GM23338 (cell line): ENCODE data around the gene TPK1. TPM values are rescaled to one million over a fixed set of nuclear protein-coding genes. Genes with fewer than 3 reads are reported as not detected.

Source experiments
- ATAC-seq: fragments of 200-7000 bp; cut with Tn5 transposase; 3 replicates; pipeline ENCODE4 v1.9.1; 2020
- DNase-seq: peaks from one replicate; pipeline ENCODE4 v3.0.0-alpha.2; 2015; ENCODE audit warnings: low spot score
- H2AFZ ChIP-seq: fragments of 200-600 bp; sonication (generic); 2 replicates; pipeline ENCODE4 v1.8.0; 2016; ENCODE audit warnings: antibody characterized with exemption, mild to moderate bottlenecking, moderate library complexity
- H3F3A ChIP-seq: fragments of 200-600 bp; sonication (generic); replicated peaks from 2 replicates; pipeline ENCODE4 v1.8.0; 2017; ENCODE audit warnings: antibody characterized with exemption, mixed run types, low read depth
- H3K27ac ChIP-seq: fragments of 200-600 bp; sonication (generic); 2 replicates; pipeline ENCODE4 v1.6.1; 2016; ENCODE audit warnings: low read depth
- H3K27me3 ChIP-seq: fragments of 200-600 bp; sonication (generic); 2 replicates; pipeline ENCODE4 v1.8.0; 2016; ENCODE audit warnings: mild to moderate bottlenecking, mixed run types, moderate library complexity; ENCODE audit not compliant: insufficient read depth
- H3K36me3 ChIP-seq: fragments of 200-600 bp; sonication (generic); 2 replicates; pipeline ENCODE4 v1.8.0; 2016; ENCODE audit warnings: mild to moderate bottlenecking; ENCODE audit not compliant: insufficient read depth
- H3K4me1 ChIP-seq: fragments of 200-600 bp; sonication (generic); 2 replicates; pipeline ENCODE4 v1.8.0; 2016; ENCODE audit warnings: mild to moderate bottlenecking, moderate library complexity; ENCODE audit not compliant: insufficient read depth
- H3K4me2 ChIP-seq: fragments of 200-600 bp; sonication (generic); 2 replicates; pipeline ENCODE4 v1.7.1; 2017; ENCODE audit warnings: mixed run types
- H3K4me3 ChIP-seq: fragments of 200-600 bp; sonication (generic); 2 replicates; pipeline ENCODE4 v1.6.1; 2016; ENCODE audit warnings: mixed run types
- H3K79me2 ChIP-seq: fragments of 200-600 bp; sonication (generic); replicated peaks from 2 replicates; pipeline ENCODE4 v1.8.0; 2017; ENCODE audit warnings: mild to moderate bottlenecking; ENCODE audit not compliant: insufficient read depth
- H3K9me2 ChIP-seq: fragments of 200-600 bp; sonication (generic); 2 replicates; pipeline ENCODE4 v1.8.0; 2017; ENCODE audit not compliant: insufficient read depth
- H4K20me1 ChIP-seq: fragments of 200-600 bp; sonication (generic); replicated peaks from 2 replicates; pipeline ENCODE4 v1.8.0; 2017; ENCODE audit warnings: mild to moderate bottlenecking; ENCODE audit not compliant: insufficient read depth
- H3K27ac Mint-ChIP-seq: 2 replicates; pipeline ENCODE4 v1.8.0; 2020; ENCODE audit warnings: inconsistent platforms, mild to moderate bottlenecking, moderate library complexity, mixed read lengths
- H3K27me3 Mint-ChIP-seq: 3 replicates; pipeline ENCODE4 v1.8.0; 2022; ENCODE audit warnings: low read depth, mild to moderate bottlenecking, moderate library complexity, mixed read lengths, inconsistent platforms; ENCODE audit not compliant: insufficient read depth, poor library complexity
- H3K36me3 Mint-ChIP-seq: 3 replicates; pipeline ENCODE4 v1.8.0; 2021; ENCODE audit warnings: low read depth, mild to moderate bottlenecking, inconsistent platforms, moderate library complexity, mixed read lengths
- H3K4me1 Mint-ChIP-seq: 3 replicates; pipeline ENCODE4 v1.8.0; 2020; ENCODE audit warnings: mild to moderate bottlenecking, inconsistent platforms, mixed read lengths
- H3K4me3 Mint-ChIP-seq: 3 replicates; pipeline ENCODE4 v1.8.0; 2021; ENCODE audit warnings: moderate library complexity, mild to moderate bottlenecking, inconsistent platforms, mixed read lengths
- H3K9me3 Mint-ChIP-seq: 3 replicates; pipeline ENCODE4 v1.8.0; 2020; ENCODE audit warnings: moderate library complexity, mild to moderate bottlenecking, inconsistent platforms, mixed read lengths
- EZH2 ChIP-seq: fragments of 200-600 bp; sonication (generic); IDR thresholded peaks from one replicate; pipeline ENCODE4 v1.8.0; 2017; ENCODE audit warnings: antibody characterized with exemption, mild to moderate bottlenecking, low read depth; ENCODE audit not compliant: unreplicated experiment
- EZH2phosphoT487 ChIP-seq: fragments of 200-600 bp; sonication (generic); IDR thresholded peaks from one replicate; pipeline ENCODE4 v1.8.1; 2018; ENCODE audit warnings: antibody characterized with exemption; ENCODE audit not compliant: unreplicated experiment
- STAT1 ChIP-seq: IDR thresholded peaks from one replicate; pipeline ENCODE4 v1.6.1; 2016; ENCODE audit warnings: antibody characterized with exemption; ENCODE audit not compliant: unreplicated experiment
- polyA plus RNA-seq: library from polyadenylated mRNA; unstranded; fragments of >200 nt; fragmentation: Nextera tagmentation; extraction: Ambion mirVana; gene quantifications from 2 replicates; pipeline ENCODE4 v1.2.1, GENCODE V29; 2016
- total RNA-seq: library from RNA; depleted of rRNA; stranded (reverse); fragments of >200 nt; shearing (Covaris generic); gene quantifications from 2 replicates; pipeline ENCODE4 v1.2.3, GENCODE V29; 2014
- TF ChIP-seq, protein P1 (sequence below), 2 experiments: fragments of 200-600 bp in 1 of 2; sonication (generic) in 1 of 2; conservative IDR thresholded peaks; 2 replicates each; pipeline versions ENCODE4 v1.5.1 to v1.6.1; 2016 to 2017; ENCODE audit warnings: antibody characterized with exemption in 2 of 2, low read depth in 2 of 2, mild to moderate bottlenecking in 2 of 2, moderate library complexity in 1 of 2

Gene TPK1
- total and polyA plus RNA-seq, 2 experiments from 2014 or later: 2.6 to 2.9 TPM

DNA sequence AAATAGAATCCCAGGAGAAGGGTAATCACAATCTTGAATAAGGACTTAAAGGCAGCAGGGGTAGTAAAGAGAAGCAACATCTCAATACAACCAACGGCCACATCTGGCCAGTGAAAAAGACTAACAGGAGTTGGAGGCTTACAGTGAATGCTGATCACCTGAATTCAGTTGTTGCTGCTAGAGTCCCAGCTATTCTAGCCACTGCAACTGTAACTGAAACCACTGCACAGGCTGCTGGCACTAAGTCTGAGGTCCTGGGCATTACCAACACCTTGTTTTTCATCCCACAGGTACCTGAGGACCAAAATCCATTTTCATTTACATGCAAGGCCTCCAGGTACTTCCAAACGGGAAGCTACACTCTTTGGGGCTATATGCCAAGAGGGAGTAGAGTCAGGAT lies 44.4 kb downstream of the TPK1 start (continued):
- TF ChIP-seq STAT1 (no peak), EZH2phosphoT487 (no peak)

DNA sequence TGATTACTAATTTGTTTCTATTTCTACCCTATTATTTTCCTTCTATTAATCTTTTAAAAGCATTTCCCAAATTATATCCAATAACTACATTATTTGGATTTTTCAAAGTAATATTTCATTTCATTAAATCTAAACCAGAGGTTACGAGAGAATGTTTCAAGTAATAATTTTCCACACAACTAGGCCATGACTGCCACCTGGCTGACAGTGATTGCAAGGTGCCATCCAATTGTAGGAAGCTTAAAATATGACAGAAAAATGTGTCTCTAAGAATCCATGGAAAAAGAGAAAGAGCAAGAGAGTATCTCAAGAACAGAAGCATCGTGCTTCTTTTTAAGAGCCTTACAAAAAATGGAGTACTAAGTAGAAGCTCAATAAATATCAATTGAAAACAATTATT lies 48.7 kb downstream of the TPK1 start:
- Histone ChIP-seq H3K27ac (no peak overlapping the region), H3K27me3 (no peaks in the 10 kb centered on the region), H3K4me2 (no peak overlapping the region), H3K9me2 (no peaks in the 10 kb centered on the region), H3F3A (no peaks in the 10 kb centered on the region), H3K4me3 (no peak overlapping the region), H2AFZ (no peak overlapping the region), H3K79me2 (no peaks in the 10 kb centered on the region), H4K20me1 (no peaks in the 10 kb centered on the region), H3K36me3 (no peaks in the 10 kb centered on the region), H3K4me1 (peaks cover 12% of the 10 kb centered on the region)
- H3K4me1 Mint-ChIP-seq: peaks cover 19% of the 10 kb centered on the region
- no peaks in the 10 kb centered on the region for H3K9me3 Mint-ChIP-seq
- H3K27ac Mint-ChIP-seq: no peak overlapping the region
- no peaks in the 10 kb centered on the region for H3K27me3 Mint-ChIP-seq
- H3K4me3 Mint-ChIP-seq: no peak overlapping the region
- no peaks in the 10 kb centered on the region for H3K36me3 Mint-ChIP-seq
- TF ChIP-seq EZH2: no peak
- TF ChIP-seq, protein P1, sequence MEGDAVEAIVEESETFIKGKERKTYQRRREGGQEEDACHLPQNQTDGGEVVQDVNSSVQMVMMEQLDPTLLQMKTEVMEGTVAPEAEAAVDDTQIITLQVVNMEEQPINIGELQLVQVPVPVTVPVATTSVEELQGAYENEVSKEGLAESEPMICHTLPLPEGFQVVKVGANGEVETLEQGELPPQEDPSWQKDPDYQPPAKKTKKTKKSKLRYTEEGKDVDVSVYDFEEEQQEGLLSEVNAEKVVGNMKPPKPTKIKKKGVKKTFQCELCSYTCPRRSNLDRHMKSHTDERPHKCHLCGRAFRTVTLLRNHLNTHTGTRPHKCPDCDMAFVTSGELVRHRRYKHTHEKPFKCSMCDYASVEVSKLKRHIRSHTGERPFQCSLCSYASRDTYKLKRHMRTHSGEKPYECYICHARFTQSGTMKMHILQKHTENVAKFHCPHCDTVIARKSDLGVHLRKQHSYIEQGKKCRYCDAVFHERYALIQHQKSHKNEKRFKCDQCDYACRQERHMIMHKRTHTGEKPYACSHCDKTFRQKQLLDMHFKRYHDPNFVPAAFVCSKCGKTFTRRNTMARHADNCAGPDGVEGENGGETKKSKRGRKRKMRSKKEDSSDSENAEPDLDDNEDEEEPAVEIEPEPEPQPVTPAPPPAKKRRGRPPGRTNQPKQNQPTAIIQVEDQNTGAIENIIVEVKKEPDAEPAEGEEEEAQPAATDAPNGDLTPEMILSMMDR (conservative IDR thresholded peaks at IDR 0.05; ENCODE audit: low read depth in 2 of 2): peak; percentile 46 to 67; a peak in 3 of 4 replicates
- ATAC-seq (peak; percentile 31; the same call in 1 of the 3 replicates), DNase-seq (peak; percentile 30)

DNA sequence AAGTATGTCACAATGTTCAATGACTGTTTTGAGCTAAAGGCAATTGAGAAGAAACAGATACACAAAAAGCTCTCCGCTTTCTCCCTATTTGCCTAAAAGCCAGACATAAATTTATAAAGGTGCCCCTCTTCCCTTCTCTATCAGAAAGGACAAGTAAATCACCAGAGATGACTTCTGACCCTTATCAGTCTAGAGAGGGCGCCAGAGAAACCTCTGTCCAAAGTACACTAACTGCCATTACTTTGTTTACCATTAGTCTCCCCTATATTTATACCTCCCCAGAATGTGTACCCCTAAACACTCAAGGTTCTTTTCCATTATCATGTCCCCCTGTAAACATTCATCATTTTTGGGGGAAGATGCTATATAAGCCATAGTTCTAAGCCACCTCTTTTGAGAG lies 49.3 kb downstream of the TPK1 start:
- Histone ChIP-seq H3K27ac (no peak overlapping the region), H3K4me3 (no peak overlapping the region), H3K79me2 (no peaks in the 10 kb centered on the region), H3K36me3 (no peaks in the 10 kb centered on the region), H3K4me2 (no peak overlapping the region), H3K9me2 (no peaks in the 10 kb centered on the region), H3K4me1 (peaks cover 12% of the 10 kb centered on the region), H3K27me3 (no peaks in the 10 kb centered on the region), H3F3A (no peaks in the 10 kb centered on the region), H4K20me1 (no peaks in the 10 kb centered on the region), H2AFZ (no peak overlapping the region)
- Mint-ChIP-seq H3K36me3 (no peaks in the 10 kb centered on the region), H3K4me3 (no peak overlapping the region), H3K27me3 (no peaks in the 10 kb centered on the region), H3K4me1 (peaks cover 19% of the 10 kb centered on the region), H3K27ac (no peak overlapping the region), H3K9me3 (no peaks in the 10 kb centered on the region)
- no peak for TF ChIP-seq EZH2
- TF ChIP-seq, protein P1 (conservative IDR thresholded peaks at IDR 0.05; ENCODE audit: low read depth in 2 of 2): peak; percentile 56 to 57
- DNase-seq: peak; percentile 56
- ATAC-seq: peak; percentile 86
